ENCODE measurements around the gene TMEM69. TPM values are rescaled to one million over a fixed set of nuclear protein-coding genes. Genes with fewer than 3 reads are reported as not detected.

TMEM69 gene
- total and polyA plus RNA-seq, 2 of the 13 experiments (the other 11 are each of a cell fraction or from before 2014, with no cell fraction given): 25.4 to 135 TPM

GRCh38 chr1:45687754-45688740 lies at the start of gene TMEM69 (continued):
- no peak for TF ChIP-seq USF2 (IDR thresholded peaks at IDR 0.05; ENCODE audit: low read depth, low read length)
- no peak for TF ChIP-seq USF2 (CRISPR knock-in tag; IDR thresholded peaks at IDR 0.05; ENCODE audit: borderline replicate concordance)
- TF ChIP-seq GPN1 (CRISPR knock-in tag; IDR thresholded peaks at IDR 0.05; ENCODE audit: borderline replicate concordance): no peak
- 0 out of 2 replicates have a peak, but pooled peaks have one; percentile 22 for TF ChIP-seq AHR (CRISPR knock-in tag; IDR thresholded peaks at IDR 0.05)
- 0 out of 2 replicates have a peak, but pooled peaks have one; percentile 84 for TF ChIP-seq DNMT3B (CRISPR knock-in tag; conservative IDR thresholded peaks at IDR 0.05)
- 0 out of 2 replicates have a peak, but pooled peaks have one; percentile 44 for TF ChIP-seq ZXDC (CRISPR knock-in tag; IDR thresholded peaks at IDR 0.05)
- no peak for TF ChIP-seq PPARG (CRISPR knock-in tag; conservative IDR thresholded peaks at IDR 0.05)
- TF ChIP-seq SALL1 (CRISPR knock-in tag; IDR thresholded peaks at IDR 0.05): peak; percentile 79
- no peak for TF ChIP-seq IKZF1 (IDR thresholded peaks at IDR 0.05)
- TF ChIP-seq HMG20B (CRISPR knock-in tag; conservative IDR thresholded peaks at IDR 0.05): 0 out of 2 replicates have a peak, but pooled peaks have one; percentile 63
- peak; percentile 54; the same call in 1 of the 2 replicates for TF ChIP-seq AHDC1 (CRISPR knock-in tag; IDR thresholded peaks at IDR 0.05; ENCODE audit: borderline replicate concordance)
- no peak for TF ChIP-seq HES4 (CRISPR knock-in tag; IDR thresholded peaks at IDR 0.05; ENCODE audit: borderline replicate concordance)
- no peak for TF ChIP-seq ZNF513 (CRISPR knock-in tag; conservative IDR thresholded peaks at IDR 0.05)
- TF ChIP-seq BRF2 (CRISPR knock-in tag; IDR thresholded peaks at IDR 0.05): peak; percentile 44; the same call in 1 of the 2 replicates

All from HepG2 (cell line).